GM21786 (cell line): ENCODE results near the gene C6orf136.

Experiments used
- ATAC-seq: cut with Tn5 transposase; IDR thresholded peaks from one replicate; pipeline ENCODE4 v1.9.1; 2021; ENCODE audit not compliant: unreplicated experiment

Gene C6orf136

GRCh38 chr6:30615958-30616810 lies 30.7 kb upstream of the C6orf136 start:
- ATAC-seq, result no peak

- ATAC-seq, result peak; percentile 81
Observed at GRCh38 chr6:30616811-30617564, 29.9 kb upstream of the C6orf136 start, which contains the start of gene PPP1R10. Gene PPP1R10, minus strand, starts transcription at chr6:30617243. Its CDS starts 7,299 bp downstream, at chr6:30609944.

- peak; percentile 73 for ATAC-seq
Observed at GRCh38 chr6:30617565-30618269, 29.2 kb upstream of the C6orf136 start, which contains the start of gene MRPS18B. Gene MRPS18B, plus strand, starts transcription at chr6:30617840. Its CDS starts 26 bp downstream, at chr6:30617866.

GRCh38 chr6:30618270-30618797 lies 28.6 kb upstream of the C6orf136 start:
- ATAC-seq, result no peak

- ATAC-seq, result no peak
Observed at GRCh38 chr6:30619561-30619960, 27.4 kb upstream of the C6orf136 start.

- no peak for ATAC-seq
Observed at GRCh38 chr6:30625511-30625910, 21.4 kb upstream of the C6orf136 start.

GRCh38 chr6:30626484-30627366 lies 20.2 kb upstream of the C6orf136 start, which contains the start of gene ATAT1:
Gene ATAT1, plus strand, starts transcription at chr6:30626874.
- ATAC-seq, result peak; percentile 85

GRCh38 chr6:30635834-30636233 lies 11.1 kb upstream of the C6orf136 start:
- ATAC-seq, result no peak

GRCh38 chr6:30640481-30640880 lies 6.5 kb upstream of the C6orf136 start:
- ATAC-seq, result no peak

- ATAC-seq, result no peak
Observed at GRCh38 chr6:30641048-30641447, 5.9 kb upstream of the C6orf136 start.

GRCh38 chr6:30643656-30644055 lies 3.3 kb upstream of the C6orf136 start:
- no peak for ATAC-seq

- ATAC-seq, result no peak
Observed at GRCh38 chr6:30644769-30645168, 2.2 kb upstream of the C6orf136 start.

- no peak for ATAC-seq
Observed at GRCh38 chr6:30645989-30646388, 944 bp upstream of the C6orf136 start.

- ATAC-seq, result peak; percentile 55
Observed at GRCh38 chr6:30647242-30648116, 546 bp downstream of the C6orf136 start.

- ATAC-seq, result no peak
Observed at GRCh38 chr6:30651143-30651542, 4.2 kb downstream of the C6orf136 start.

- ATAC-seq, result no peak
Observed at GRCh38 chr6:30654798-30655742, 8.1 kb downstream of the C6orf136 start.

- ATAC-seq, result no peak
Observed at GRCh38 chr6:30655743-30656094, 8.8 kb downstream of the C6orf136 start.

- no peak for ATAC-seq
Observed at GRCh38 chr6:30656513-30656912, 9.6 kb downstream of the C6orf136 start.
